Liver (tissue), 9 donors: Measurements from ENCODE around the gene HPCAL1. TPM values are rescaled to one million over a fixed set of nuclear protein-coding genes. Genes with fewer than 3 reads are reported as not detected.

Experiments used
- DNase-seq: peaks from one replicate; pipeline ENCODE4 v3.0.0-alpha.2; 2017; ENCODE audit warnings: low spot score
- H3K27ac ChIP-seq, 2 donors: one replicate each; pipeline ENCODE4 v1.7.0; 2013; ENCODE audit warnings: inconsistent platforms in 2 of 2, low read length in 2 of 2, control low read depth in 1 of 2, low read depth in 1 of 2, mild to moderate bottlenecking in 1 of 2
- H3K27me3 ChIP-seq, 4 donors: one replicate each; pipeline versions ENCODE4 v1.6.1 to v1.7.0; 2013; ENCODE audit warnings: low read length in 3 of 4, inconsistent platforms in 1 of 4, mild to moderate bottlenecking in 1 of 4, moderate library complexity in 1 of 4; ENCODE audit not compliant: control insufficient read depth in 4 of 4, insufficient read depth in 4 of 4
- H3K36me3 ChIP-seq, 4 donors: one replicate each; pipeline versions ENCODE4 v1.6.1 to v1.7.0; 2013; ENCODE audit warnings: low read length in 3 of 4, mild to moderate bottlenecking in 3 of 4, low read depth in 1 of 4, moderate library complexity in 1 of 4; ENCODE audit not compliant: control insufficient read depth in 4 of 4, insufficient read depth in 3 of 4
- H3K4me1 ChIP-seq, 4 donors: one replicate each; pipeline versions ENCODE4 v1.6.1 to v1.7.0; 2013; ENCODE audit warnings: low read length in 3 of 4, mild to moderate bottlenecking in 3 of 4, moderate library complexity in 1 of 4; ENCODE audit not compliant: control insufficient read depth in 4 of 4, insufficient read depth in 4 of 4
- H3K4me3 ChIP-seq, 3 donors: one replicate each; pipeline versions ENCODE4 v1.6.1 to v1.7.0; 2013; ENCODE audit warnings: low read length in 3 of 3, control low read depth in 1 of 3, low read depth in 1 of 3, mild to moderate bottlenecking in 1 of 3
- H3K9ac ChIP-seq, 2 donors: one replicate each; pipeline ENCODE4 v1.7.0; 2013; ENCODE audit warnings: low read length in 2 of 2, mild to moderate bottlenecking in 2 of 2, moderate library complexity in 2 of 2, control low read depth in 1 of 2, low read depth in 1 of 2
- H3K9me3 ChIP-seq, 4 donors: one replicate each; pipeline versions ENCODE4 v1.6.1 to v1.7.0; 2013; ENCODE audit warnings: low read length in 3 of 4; ENCODE audit not compliant: control insufficient read depth in 4 of 4
- CTCF ChIP-seq: fragments of 150-350 bp; IDR thresholded peaks from 2 replicates; pipeline ENCODE4 v1.5.1; 2017; ENCODE audit warnings: improper control_type of control experiment, low read depth, low read length; ENCODE audit not compliant: missing input control
- EGR1 ChIP-seq, 2 donors: IDR thresholded peaks; 2 replicates each; pipeline ENCODE4 v1.6.1; 2016 to 2018; ENCODE audit warnings: antibody characterized with exemption in 2 of 2, low read depth in 2 of 2
- FOXA1 ChIP-seq: IDR thresholded peaks from 2 replicates; pipeline ENCODE4 v1.6.1; 2016; ENCODE audit warnings: antibody characterized with exemption
- FOXA2 ChIP-seq: IDR thresholded peaks from 2 replicates; pipeline ENCODE4 v1.6.1; 2016; ENCODE audit warnings: antibody characterized with exemption
- GABPA ChIP-seq, 2 donors: IDR thresholded peaks in 1 of 2; conservative IDR thresholded peaks in 1 of 2; 2 replicates each; pipeline ENCODE4 v1.6.1; 2016; ENCODE audit warnings: antibody characterized with exemption in 2 of 2, mild to moderate bottlenecking in 1 of 2, moderate library complexity in 1 of 2
- HNF4A ChIP-seq, 2 donors: conservative IDR thresholded peaks; 2 replicates each; pipeline ENCODE4 v1.6.1; 2016; ENCODE audit warnings: antibody characterized with exemption in 2 of 2, mild to moderate bottlenecking in 2 of 2
- HNF4G ChIP-seq: IDR thresholded peaks from 2 replicates; pipeline ENCODE4 v1.6.1; 2016; ENCODE audit warnings: antibody characterized with exemption
- JUND ChIP-seq, 2 donors: IDR thresholded peaks; 2 replicates each; pipeline ENCODE4 v1.6.1; 2016; ENCODE audit warnings: antibody characterized with exemption in 2 of 2
- NR2F2 ChIP-seq: IDR thresholded peaks from 2 replicates; pipeline ENCODE4 v1.6.1; 2016; ENCODE audit warnings: antibody characterized with exemption
- RAD21 ChIP-seq, 2 donors: IDR thresholded peaks; 2 replicates each; pipeline ENCODE4 v1.6.1; 2016; ENCODE audit warnings: antibody characterized with exemption in 2 of 2, mild to moderate bottlenecking in 2 of 2
- RXRA ChIP-seq, 2 donors: IDR thresholded peaks; 2 replicates each; pipeline ENCODE4 v1.6.1; 2017 to 2018; ENCODE audit warnings: antibody characterized with exemption in 2 of 2, mild to moderate bottlenecking in 1 of 2
- SP1 ChIP-seq: IDR thresholded peaks from 2 replicates; pipeline ENCODE4 v1.6.1; 2018; ENCODE audit warnings: antibody characterized with exemption, mild to moderate bottlenecking
- TAF1 ChIP-seq: conservative IDR thresholded peaks from 2 replicates; pipeline ENCODE4 v1.6.1; 2016; ENCODE audit warnings: antibody characterized with exemption, mild to moderate bottlenecking
- YY1 ChIP-seq: IDR thresholded peaks from 2 replicates; pipeline ENCODE4 v1.6.1; 2016; ENCODE audit warnings: antibody characterized with exemption, mild to moderate bottlenecking
- WGBS: extraction: QIAGEN DNeasy Blood & Tissue Kit; methylation state at CpG from one replicate; pipeline ENCODE4 v1.1.7; 2013; 5-methylcytosine and 5-hydroxymethylcytosine counted together
- polyA plus RNA-seq, 2 donors: library from polyadenylated mRNA; stranded (reverse) in 1 of 2; unstranded in 1 of 2; fragments of 200-250 nt in 1 of 2; fragments of >200 nt in 1 of 2; fragmentation: Nextera tagmentation in 1 of 2; extraction: Ambion mirVana in 1 of 2; gene quantifications; one replicate each; pipeline versions ENCODE4 v1.2.1 to v1.2.3, GENCODE V29; 2013 to 2015
- total RNA-seq, 2 donors: library from RNA; depleted of rRNA; stranded (reverse); fragments of >200 nt; gene quantifications; one replicate each; pipeline ENCODE4 v1.2.3, GENCODE V29; 2014
- TF ChIP-seq, protein P1 (sequence below): IDR thresholded peaks from 2 replicates; pipeline ENCODE4 v1.6.1; 2016; ENCODE audit warnings: antibody characterized with exemption
- TF ChIP-seq, protein P2 (sequence below): IDR thresholded peaks from 2 replicates; pipeline ENCODE4 v1.6.1; 2016; ENCODE audit warnings: antibody characterized with exemption
- TF ChIP-seq, protein P3 (sequence below): IDR thresholded peaks from 2 replicates; pipeline ENCODE4 v1.6.1; 2016; ENCODE audit warnings: antibody characterized with exemption, mild to moderate bottlenecking
- TF ChIP-seq, protein P4 (sequence below): IDR thresholded peaks from 2 replicates; pipeline ENCODE4 v1.6.1; 2016; ENCODE audit warnings: antibody characterized with exemption
- donor health status: healthy.
- donor health status: healthy.
- donor health status: healthy.
- donor health status: healthy.
- donor health status: healthy.

The HPCAL1 gene
- total and polyA plus RNA-seq, 4 donors, result 17.3 to 27.9 (median 22.9) TPM

GRCh38 chr2:10274376-10274775 is 28.3 kb upstream of the HPCAL1 start:
- H3K4me3 ChIP-seq, result no peak overlapping the region
- WGBS, result 97% methylated on average over 14 of the region's 14 CpGs
- H3K9me3 ChIP-seq, result no peaks in the 10 kb centered on the region
- H3K9ac ChIP-seq, result no peak overlapping the region
- DNase-seq, result no peak
- no peaks in the 10 kb centered on the region for H3K27me3 ChIP-seq
- peaks cover 6 to 45% (median 35%) of the 10 kb centered on the region in 4 donors for H3K4me1 ChIP-seq
- no peak overlapping the region for H3K27ac ChIP-seq
- no peak for TF ChIP-seq SP1
- no peak for TF ChIP-seq FOXA2
- no peak for TF ChIP-seq RXRA (IDR thresholded peaks at IDR 0.05)
- TF ChIP-seq, protein P1, sequence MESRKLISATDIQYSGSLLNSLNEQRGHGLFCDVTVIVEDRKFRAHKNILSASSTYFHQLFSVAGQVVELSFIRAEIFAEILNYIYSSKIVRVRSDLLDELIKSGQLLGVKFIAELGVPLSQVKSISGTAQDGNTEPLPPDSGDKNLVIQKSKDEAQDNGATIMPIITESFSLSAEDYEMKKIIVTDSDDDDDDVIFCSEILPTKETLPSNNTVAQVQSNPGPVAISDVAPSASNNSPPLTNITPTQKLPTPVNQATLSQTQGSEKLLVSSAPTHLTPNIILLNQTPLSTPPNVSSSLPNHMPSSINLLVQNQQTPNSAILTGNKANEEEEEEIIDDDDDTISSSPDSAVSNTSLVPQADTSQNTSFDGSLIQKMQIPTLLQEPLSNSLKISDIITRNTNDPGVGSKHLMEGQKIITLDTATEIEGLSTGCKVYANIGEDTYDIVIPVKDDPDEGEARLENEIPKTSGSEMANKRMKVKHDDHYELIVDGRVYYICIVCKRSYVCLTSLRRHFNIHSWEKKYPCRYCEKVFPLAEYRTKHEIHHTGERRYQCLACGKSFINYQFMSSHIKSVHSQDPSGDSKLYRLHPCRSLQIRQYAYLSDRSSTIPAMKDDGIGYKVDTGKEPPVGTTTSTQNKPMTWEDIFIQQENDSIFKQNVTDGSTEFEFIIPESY, result no peak
- no peak for TF ChIP-seq RAD21 (IDR thresholded peaks at IDR 0.05)
- TF ChIP-seq GABPA (IDR thresholded peaks at IDR 0.05 in 1 of 2, conservative IDR thresholded peaks at IDR 0.05 in 1 of 2), result no peak
- TF ChIP-seq NR2F2, result no peak
- no peak for TF ChIP-seq JUND (IDR thresholded peaks at IDR 0.05)
- no peak for TF ChIP-seq EGR1 (IDR thresholded peaks at IDR 0.05; ENCODE audit: low read depth in 2 of 2)
- TF ChIP-seq, protein P2, sequence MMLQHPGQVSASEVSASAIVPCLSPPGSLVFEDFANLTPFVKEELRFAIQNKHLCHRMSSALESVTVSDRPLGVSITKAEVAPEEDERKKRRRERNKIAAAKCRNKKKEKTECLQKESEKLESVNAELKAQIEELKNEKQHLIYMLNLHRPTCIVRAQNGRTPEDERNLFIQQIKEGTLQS, result no peak
- TF ChIP-seq HNF4A (conservative IDR thresholded peaks at IDR 0.05), result no peak
- TF ChIP-seq TAF1, result no peak
- TF ChIP-seq HNF4G, result no peak
- TF ChIP-seq, protein P3, sequence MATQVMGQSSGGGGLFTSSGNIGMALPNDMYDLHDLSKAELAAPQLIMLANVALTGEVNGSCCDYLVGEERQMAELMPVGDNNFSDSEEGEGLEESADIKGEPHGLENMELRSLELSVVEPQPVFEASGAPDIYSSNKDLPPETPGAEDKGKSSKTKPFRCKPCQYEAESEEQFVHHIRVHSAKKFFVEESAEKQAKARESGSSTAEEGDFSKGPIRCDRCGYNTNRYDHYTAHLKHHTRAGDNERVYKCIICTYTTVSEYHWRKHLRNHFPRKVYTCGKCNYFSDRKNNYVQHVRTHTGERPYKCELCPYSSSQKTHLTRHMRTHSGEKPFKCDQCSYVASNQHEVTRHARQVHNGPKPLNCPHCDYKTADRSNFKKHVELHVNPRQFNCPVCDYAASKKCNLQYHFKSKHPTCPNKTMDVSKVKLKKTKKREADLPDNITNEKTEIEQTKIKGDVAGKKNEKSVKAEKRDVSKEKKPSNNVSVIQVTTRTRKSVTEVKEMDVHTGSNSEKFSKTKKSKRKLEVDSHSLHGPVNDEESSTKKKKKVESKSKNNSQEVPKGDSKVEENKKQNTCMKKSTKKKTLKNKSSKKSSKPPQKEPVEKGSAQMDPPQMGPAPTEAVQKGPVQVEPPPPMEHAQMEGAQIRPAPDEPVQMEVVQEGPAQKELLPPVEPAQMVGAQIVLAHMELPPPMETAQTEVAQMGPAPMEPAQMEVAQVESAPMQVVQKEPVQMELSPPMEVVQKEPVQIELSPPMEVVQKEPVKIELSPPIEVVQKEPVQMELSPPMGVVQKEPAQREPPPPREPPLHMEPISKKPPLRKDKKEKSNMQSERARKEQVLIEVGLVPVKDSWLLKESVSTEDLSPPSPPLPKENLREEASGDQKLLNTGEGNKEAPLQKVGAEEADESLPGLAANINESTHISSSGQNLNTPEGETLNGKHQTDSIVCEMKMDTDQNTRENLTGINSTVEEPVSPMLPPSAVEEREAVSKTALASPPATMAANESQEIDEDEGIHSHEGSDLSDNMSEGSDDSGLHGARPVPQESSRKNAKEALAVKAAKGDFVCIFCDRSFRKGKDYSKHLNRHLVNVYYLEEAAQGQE, result no peak
- H3K36me3 ChIP-seq, result no peaks in the 10 kb centered on the region

- no peak overlapping the region for H3K4me3 ChIP-seq
- H3K27me3 ChIP-seq, result no peaks in the 10 kb centered on the region
- no peak overlapping the region for H3K9ac ChIP-seq
- peaks cover 6 to 52% (median 40%) of the 10 kb centered on the region in 4 donors for H3K4me1 ChIP-seq
- H3K36me3 ChIP-seq, result no peaks in the 10 kb centered on the region
- no peaks in the 10 kb centered on the region for H3K9me3 ChIP-seq
- WGBS, result 86% methylated on average over 15 of the region's 15 CpGs
- no peak overlapping the region for H3K27ac ChIP-seq
- no peak for DNase-seq
- no peak for TF ChIP-seq HNF4A (conservative IDR thresholded peaks at IDR 0.05)
- no peak for TF ChIP-seq GABPA (IDR thresholded peaks at IDR 0.05 in 1 of 2, conservative IDR thresholded peaks at IDR 0.05 in 1 of 2)
- no peak for TF ChIP-seq YY1
- TF ChIP-seq RAD21 (IDR thresholded peaks at IDR 0.05), result no peak
- TF ChIP-seq, protein P3, result no peak
- no peak for TF ChIP-seq NR2F2
- TF ChIP-seq FOXA1, result no peak
- TF ChIP-seq, protein P4, sequence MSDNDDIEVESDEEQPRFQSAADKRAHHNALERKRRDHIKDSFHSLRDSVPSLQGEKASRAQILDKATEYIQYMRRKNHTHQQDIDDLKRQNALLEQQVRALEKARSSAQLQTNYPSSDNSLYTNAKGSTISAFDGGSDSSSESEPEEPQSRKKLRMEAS, result no peak
- no peak for TF ChIP-seq FOXA2
- no peak for TF ChIP-seq CTCF
- TF ChIP-seq HNF4G, result no peak
- no peak for TF ChIP-seq SP1
- TF ChIP-seq, protein P2, result no peak
- TF ChIP-seq RXRA (IDR thresholded peaks at IDR 0.05), result no peak
- no peak for TF ChIP-seq EGR1 (IDR thresholded peaks at IDR 0.05; ENCODE audit: low read depth in 2 of 2)
- no peak for TF ChIP-seq JUND (IDR thresholded peaks at IDR 0.05)
Observed at GRCh38 chr2:10274983-10275802, 27.5 kb upstream of the HPCAL1 start.
